ENCODE results near the gene ARMC6.

GRCh38 chr19:19061506-19061905 is 28.1 kb downstream of the ARMC6 start:
- TF ChIP-seq CTCF (conservative IDR thresholded peaks at IDR 0.05; ENCODE audit: low read depth, low read length) = no peak
- TF ChIP-seq EZH2phosphoT487 (IDR thresholded peaks at IDR 0.05; ENCODE audit: borderline replicate concordance, low read length) = no peak

Data from PC-3 (cell line).